Tibial nerve (tissue), 3 donors: ENCODE results near the gene CYSLTR2.

Source experiments
- POLR2A ChIP-seq, 2 donors: fragments of 450-650 bp; IDR thresholded peaks; one replicate each; pipeline ENCODE4 v1.6.1; 2017; ENCODE audit warnings: antibody characterized with exemption in 2 of 2, mild to moderate bottlenecking in 2 of 2, moderate library complexity in 2 of 2
- TF ChIP-seq, protein P1 (sequence below), 5 experiments: fragments of 200-600 bp in 3 of 5; fragments of 450-650 bp in 2 of 5; sonication (generic) in 3 of 5; IDR thresholded peaks; one replicate each; pipeline ENCODE4 v1.5.1; 2016 to 2019; ENCODE audit warnings: antibody characterized with exemption in 5 of 5, mild to moderate bottlenecking in 3 of 5, moderate library complexity in 2 of 5

DNA sequence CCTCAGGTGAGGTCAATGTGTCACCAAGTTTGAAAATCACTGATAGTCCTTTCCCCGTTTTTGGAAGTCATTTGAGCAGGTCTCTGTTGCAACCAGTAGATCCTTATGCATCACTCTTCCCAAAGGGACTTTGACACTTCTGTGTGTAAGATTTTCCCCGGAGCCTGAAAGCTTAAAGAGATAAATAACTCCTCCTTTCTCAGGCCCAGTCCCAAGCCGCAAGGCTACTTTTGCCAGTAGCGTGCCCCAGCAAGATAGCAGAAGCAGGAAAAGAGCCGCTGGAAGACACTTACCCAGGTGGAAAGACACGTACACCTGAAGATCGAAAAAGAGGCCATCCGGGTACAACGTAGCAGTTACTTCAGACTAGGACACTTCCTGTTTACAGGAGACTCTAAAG, 106.9 kb downstream of the CYSLTR2 start:
- TF ChIP-seq, protein P1, sequence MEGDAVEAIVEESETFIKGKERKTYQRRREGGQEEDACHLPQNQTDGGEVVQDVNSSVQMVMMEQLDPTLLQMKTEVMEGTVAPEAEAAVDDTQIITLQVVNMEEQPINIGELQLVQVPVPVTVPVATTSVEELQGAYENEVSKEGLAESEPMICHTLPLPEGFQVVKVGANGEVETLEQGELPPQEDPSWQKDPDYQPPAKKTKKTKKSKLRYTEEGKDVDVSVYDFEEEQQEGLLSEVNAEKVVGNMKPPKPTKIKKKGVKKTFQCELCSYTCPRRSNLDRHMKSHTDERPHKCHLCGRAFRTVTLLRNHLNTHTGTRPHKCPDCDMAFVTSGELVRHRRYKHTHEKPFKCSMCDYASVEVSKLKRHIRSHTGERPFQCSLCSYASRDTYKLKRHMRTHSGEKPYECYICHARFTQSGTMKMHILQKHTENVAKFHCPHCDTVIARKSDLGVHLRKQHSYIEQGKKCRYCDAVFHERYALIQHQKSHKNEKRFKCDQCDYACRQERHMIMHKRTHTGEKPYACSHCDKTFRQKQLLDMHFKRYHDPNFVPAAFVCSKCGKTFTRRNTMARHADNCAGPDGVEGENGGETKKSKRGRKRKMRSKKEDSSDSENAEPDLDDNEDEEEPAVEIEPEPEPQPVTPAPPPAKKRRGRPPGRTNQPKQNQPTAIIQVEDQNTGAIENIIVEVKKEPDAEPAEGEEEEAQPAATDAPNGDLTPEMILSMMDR (IDR thresholded peaks at IDR 0.05) = no peak
- no peak for TF ChIP-seq POLR2A (IDR thresholded peaks at IDR 0.05)
